Measurements from ENCODE around the gene ATMIN. TPM values are rescaled to one million over a fixed set of nuclear protein-coding genes. Genes with fewer than 3 reads are reported as not detected.

Gene ATMIN
- total and polyA plus RNA-seq, 10 of the 15 experiments (the other 5 are each of a cell fraction or from before 2014, with no cell fraction given): 5.2 to 28.9 (median 18.3) TPM

DNA sequence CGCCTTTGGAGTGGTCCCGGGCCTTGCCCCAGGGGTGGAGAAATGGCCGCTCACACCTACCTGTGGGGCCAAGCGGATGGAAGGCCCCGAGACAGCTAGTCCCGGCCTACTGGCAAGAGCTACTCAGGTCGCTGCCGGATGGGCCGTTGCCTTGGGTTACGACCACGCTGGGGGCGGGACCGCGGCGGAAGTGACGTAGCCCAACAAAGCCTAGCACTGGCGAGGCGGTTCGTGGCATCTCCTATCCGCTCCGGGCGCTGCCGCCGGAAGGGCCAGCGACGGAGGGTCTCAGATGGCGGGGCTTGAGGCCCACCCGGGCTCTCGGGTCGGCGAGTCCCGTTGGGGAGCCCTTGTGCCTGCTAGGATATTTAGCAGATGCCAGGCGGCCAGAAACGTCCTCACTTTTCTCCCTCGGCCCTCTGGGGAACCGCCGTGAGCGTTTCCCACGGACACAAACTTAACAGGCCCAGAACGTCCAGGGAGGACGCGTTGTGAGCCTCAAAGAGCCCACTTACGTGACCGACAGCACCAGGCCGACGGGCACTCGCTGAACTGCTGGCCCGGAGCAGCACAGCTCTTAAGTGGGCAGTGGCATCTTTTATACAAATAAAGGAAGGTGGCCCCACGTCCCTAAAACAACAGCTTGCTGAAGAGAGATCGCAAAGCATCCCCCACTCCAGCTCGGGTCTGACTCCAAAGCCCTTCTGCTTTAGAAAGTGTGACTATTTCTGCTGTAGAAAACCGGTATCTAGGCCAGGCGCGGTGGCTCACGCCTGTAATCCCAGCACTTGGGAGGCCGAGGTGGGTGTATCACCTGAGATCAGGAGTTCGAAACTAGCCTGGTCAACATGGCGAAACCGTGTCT is 41.7 kb downstream of the ATMIN start, which contains the start of gene C16orf46 (continued):
- TF ChIP-seq, protein P1, sequence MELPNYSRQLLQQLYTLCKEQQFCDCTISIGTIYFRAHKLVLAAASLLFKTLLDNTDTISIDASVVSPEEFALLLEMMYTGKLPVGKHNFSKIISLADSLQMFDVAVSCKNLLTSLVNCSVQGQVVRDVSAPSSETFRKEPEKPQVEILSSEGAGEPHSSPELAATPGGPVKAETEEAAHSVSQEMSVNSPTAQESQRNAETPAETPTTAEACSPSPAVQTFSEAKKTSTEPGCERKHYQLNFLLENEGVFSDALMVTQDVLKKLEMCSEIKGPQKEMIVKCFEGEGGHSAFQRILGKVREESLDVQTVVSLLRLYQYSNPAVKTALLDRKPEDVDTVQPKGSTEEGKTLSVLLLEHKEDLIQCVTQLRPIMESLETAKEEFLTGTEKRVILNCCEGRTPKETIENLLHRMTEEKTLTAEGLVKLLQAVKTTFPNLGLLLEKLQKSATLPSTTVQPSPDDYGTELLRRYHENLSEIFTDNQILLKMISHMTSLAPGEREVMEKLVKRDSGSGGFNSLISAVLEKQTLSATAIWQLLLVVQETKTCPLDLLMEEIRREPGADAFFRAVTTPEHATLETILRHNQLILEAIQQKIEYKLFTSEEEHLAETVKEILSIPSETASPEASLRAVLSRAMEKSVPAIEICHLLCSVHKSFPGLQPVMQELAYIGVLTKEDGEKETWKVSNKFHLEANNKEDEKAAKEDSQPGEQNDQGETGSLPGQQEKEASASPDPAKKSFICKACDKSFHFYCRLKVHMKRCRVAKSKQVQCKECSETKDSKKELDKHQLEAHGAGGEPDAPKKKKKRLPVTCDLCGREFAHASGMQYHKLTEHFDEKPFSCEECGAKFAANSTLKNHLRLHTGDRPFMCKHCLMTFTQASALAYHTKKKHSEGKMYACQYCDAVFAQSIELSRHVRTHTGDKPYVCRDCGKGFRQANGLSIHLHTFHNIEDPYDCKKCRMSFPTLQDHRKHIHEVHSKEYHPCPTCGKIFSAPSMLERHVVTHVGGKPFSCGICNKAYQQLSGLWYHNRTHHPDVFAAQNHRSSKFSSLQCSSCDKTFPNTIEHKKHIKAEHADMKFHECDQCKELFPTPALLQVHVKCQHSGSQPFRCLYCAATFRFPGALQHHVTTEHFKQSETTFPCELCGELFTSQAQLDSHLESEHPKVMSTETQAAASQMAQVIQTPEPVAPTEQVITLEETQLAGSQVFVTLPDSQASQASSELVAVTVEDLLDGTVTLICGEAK (IDR thresholded peaks at IDR 0.05; ENCODE audit: borderline replicate concordance): peak; percentile 95
- TF ChIP-seq, protein P2, sequence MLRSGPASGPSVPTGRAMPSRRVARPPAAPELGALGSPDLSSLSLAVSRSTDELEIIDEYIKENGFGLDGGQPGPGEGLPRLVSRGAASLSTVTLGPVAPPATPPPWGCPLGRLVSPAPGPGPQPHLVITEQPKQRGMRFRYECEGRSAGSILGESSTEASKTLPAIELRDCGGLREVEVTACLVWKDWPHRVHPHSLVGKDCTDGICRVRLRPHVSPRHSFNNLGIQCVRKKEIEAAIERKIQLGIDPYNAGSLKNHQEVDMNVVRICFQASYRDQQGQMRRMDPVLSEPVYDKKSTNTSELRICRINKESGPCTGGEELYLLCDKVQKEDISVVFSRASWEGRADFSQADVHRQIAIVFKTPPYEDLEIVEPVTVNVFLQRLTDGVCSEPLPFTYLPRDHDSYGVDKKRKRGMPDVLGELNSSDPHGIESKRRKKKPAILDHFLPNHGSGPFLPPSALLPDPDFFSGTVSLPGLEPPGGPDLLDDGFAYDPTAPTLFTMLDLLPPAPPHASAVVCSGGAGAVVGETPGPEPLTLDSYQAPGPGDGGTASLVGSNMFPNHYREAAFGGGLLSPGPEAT (IDR thresholded peaks at IDR 0.05; ENCODE audit: low read depth): peak; percentile 66
- TF ChIP-seq ZNF622 (IDR thresholded peaks at IDR 0.05) (no peak), EP300 (IDR thresholded peaks at IDR 0.05; ENCODE audit: borderline replicate concordance in 1 of 2, control insufficient read depth in 1 of 2, low read depth in 2 of 2, low read length in 2 of 2) (no peak), GATAD2B (conservative IDR thresholded peaks at IDR 0.05; ENCODE audit: low read depth) (peak; percentile 96), ASH2L (IDR thresholded peaks at IDR 0.05; ENCODE audit: borderline replicate concordance, low read depth) (no peak), LARP7 (IDR thresholded peaks at IDR 0.05) (peak; percentile 79), FOS (IDR thresholded peaks at IDR 0.05; ENCODE audit: borderline replicate concordance, extremely low read depth, insufficient read length) (no peak), SUPT20H (IDR thresholded peaks at IDR 0.05; ENCODE audit: borderline replicate concordance, control insufficient read depth, low read depth, low read length) (no peak), KLF5 (IDR thresholded peaks at IDR 0.05; ENCODE audit: partially characterized antibody) (no peak), BACH1 (IDR thresholded peaks at IDR 0.05; ENCODE audit: borderline replicate concordance) (no peak; the same call in 1 of the 2 replicates), POLR2AphosphoS5 (IDR thresholded peaks at IDR 0.05; ENCODE audit: low read length) (peak; percentile 78; the same call in 1 of the 2 replicates), NFYB (IDR thresholded peaks at IDR 0.05; ENCODE audit: insufficient read depth, low read depth, low read length) (no peak), MYB (IDR thresholded peaks at IDR 0.05; ENCODE audit: borderline replicate concordance, low read depth, low read length) (no peak), NFYA (IDR thresholded peaks at IDR 0.05; ENCODE audit: borderline replicate concordance, low read depth, low read length) (no peak)
- TF ChIP-seq, protein P3, sequence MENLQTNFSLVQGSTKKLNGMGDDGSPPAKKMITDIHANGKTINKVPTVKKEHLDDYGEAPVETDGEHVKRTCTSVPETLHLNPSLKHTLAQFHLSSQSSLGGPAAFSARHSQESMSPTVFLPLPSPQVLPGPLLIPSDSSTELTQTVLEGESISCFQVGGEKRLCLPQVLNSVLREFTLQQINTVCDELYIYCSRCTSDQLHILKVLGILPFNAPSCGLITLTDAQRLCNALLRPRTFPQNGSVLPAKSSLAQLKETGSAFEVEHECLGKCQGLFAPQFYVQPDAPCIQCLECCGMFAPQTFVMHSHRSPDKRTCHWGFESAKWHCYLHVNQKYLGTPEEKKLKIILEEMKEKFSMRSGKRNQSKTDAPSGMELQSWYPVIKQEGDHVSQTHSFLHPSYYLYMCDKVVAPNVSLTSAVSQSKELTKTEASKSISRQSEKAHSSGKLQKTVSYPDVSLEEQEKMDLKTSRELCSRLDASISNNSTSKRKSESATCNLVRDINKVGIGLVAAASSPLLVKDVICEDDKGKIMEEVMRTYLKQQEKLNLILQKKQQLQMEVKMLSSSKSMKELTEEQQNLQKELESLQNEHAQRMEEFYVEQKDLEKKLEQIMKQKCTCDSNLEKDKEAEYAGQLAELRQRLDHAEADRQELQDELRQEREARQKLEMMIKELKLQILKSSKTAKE (IDR thresholded peaks at IDR 0.05; ENCODE audit: low read depth, poor library complexity, severe bottlenecking): no peak
- TF ChIP-seq, protein P4, sequence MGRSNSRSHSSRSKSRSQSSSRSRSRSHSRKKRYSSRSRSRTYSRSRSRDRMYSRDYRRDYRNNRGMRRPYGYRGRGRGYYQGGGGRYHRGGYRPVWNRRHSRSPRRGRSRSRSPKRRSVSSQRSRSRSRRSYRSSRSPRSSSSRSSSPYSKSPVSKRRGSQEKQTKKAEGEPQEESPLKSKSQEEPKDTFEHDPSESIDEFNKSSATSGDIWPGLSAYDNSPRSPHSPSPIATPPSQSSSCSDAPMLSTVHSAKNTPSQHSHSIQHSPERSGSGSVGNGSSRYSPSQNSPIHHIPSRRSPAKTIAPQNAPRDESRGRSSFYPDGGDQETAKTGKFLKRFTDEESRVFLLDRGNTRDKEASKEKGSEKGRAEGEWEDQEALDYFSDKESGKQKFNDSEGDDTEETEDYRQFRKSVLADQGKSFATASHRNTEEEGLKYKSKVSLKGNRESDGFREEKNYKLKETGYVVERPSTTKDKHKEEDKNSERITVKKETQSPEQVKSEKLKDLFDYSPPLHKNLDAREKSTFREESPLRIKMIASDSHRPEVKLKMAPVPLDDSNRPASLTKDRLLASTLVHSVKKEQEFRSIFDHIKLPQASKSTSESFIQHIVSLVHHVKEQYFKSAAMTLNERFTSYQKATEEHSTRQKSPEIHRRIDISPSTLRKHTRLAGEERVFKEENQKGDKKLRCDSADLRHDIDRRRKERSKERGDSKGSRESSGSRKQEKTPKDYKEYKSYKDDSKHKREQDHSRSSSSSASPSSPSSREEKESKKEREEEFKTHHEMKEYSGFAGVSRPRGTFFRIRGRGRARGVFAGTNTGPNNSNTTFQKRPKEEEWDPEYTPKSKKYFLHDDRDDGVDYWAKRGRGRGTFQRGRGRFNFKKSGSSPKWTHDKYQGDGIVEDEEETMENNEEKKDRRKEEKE (IDR thresholded peaks at IDR 0.05): no peak
